Liver (tissue), 9 donors: ENCODE results near the gene C10orf67. TPM values are rescaled to one million over a fixed set of nuclear protein-coding genes. Genes with fewer than 3 reads are reported as not detected.

Experiments
- DNase-seq: peaks from one replicate; pipeline ENCODE4 v3.0.0-alpha.2; 2017; ENCODE audit warnings: low spot score
- H3K27ac ChIP-seq, 2 donors: one replicate each; pipeline ENCODE4 v1.7.0; 2013; ENCODE audit warnings: inconsistent platforms in 2 of 2, low read length in 2 of 2, control low read depth in 1 of 2, low read depth in 1 of 2, mild to moderate bottlenecking in 1 of 2
- H3K27me3 ChIP-seq, 4 donors: one replicate each; pipeline versions ENCODE4 v1.6.1 to v1.7.0; 2013; ENCODE audit warnings: low read length in 3 of 4, inconsistent platforms in 1 of 4, mild to moderate bottlenecking in 1 of 4, moderate library complexity in 1 of 4; ENCODE audit not compliant: control insufficient read depth in 4 of 4, insufficient read depth in 4 of 4
- H3K36me3 ChIP-seq, 4 donors: one replicate each; pipeline versions ENCODE4 v1.6.1 to v1.7.0; 2013; ENCODE audit warnings: low read length in 3 of 4, mild to moderate bottlenecking in 3 of 4, low read depth in 1 of 4, moderate library complexity in 1 of 4; ENCODE audit not compliant: control insufficient read depth in 4 of 4, insufficient read depth in 3 of 4
- H3K4me1 ChIP-seq, 4 donors: one replicate each; pipeline versions ENCODE4 v1.6.1 to v1.7.0; 2013; ENCODE audit warnings: low read length in 3 of 4, mild to moderate bottlenecking in 3 of 4, moderate library complexity in 1 of 4; ENCODE audit not compliant: control insufficient read depth in 4 of 4, insufficient read depth in 4 of 4
- H3K4me3 ChIP-seq, 3 donors: one replicate each; pipeline versions ENCODE4 v1.6.1 to v1.7.0; 2013; ENCODE audit warnings: low read length in 3 of 3, control low read depth in 1 of 3, low read depth in 1 of 3, mild to moderate bottlenecking in 1 of 3
- H3K9ac ChIP-seq, 2 donors: one replicate each; pipeline ENCODE4 v1.7.0; 2013; ENCODE audit warnings: low read length in 2 of 2, mild to moderate bottlenecking in 2 of 2, moderate library complexity in 2 of 2, control low read depth in 1 of 2, low read depth in 1 of 2
- H3K9me3 ChIP-seq, 4 donors: one replicate each; pipeline versions ENCODE4 v1.6.1 to v1.7.0; 2013; ENCODE audit warnings: low read length in 3 of 4; ENCODE audit not compliant: control insufficient read depth in 4 of 4
- EGR1 ChIP-seq, 2 donors: IDR thresholded peaks; 2 replicates each; pipeline ENCODE4 v1.6.1; 2016 to 2018; ENCODE audit warnings: antibody characterized with exemption in 2 of 2, low read depth in 2 of 2
- FOXA1 ChIP-seq: IDR thresholded peaks from 2 replicates; pipeline ENCODE4 v1.6.1; 2016; ENCODE audit warnings: antibody characterized with exemption
- FOXA2 ChIP-seq: IDR thresholded peaks from 2 replicates; pipeline ENCODE4 v1.6.1; 2016; ENCODE audit warnings: antibody characterized with exemption
- GABPA ChIP-seq, 2 donors: IDR thresholded peaks in 1 of 2; conservative IDR thresholded peaks in 1 of 2; 2 replicates each; pipeline ENCODE4 v1.6.1; 2016; ENCODE audit warnings: antibody characterized with exemption in 2 of 2, mild to moderate bottlenecking in 1 of 2, moderate library complexity in 1 of 2
- HNF4A ChIP-seq, 2 donors: conservative IDR thresholded peaks; 2 replicates each; pipeline ENCODE4 v1.6.1; 2016; ENCODE audit warnings: antibody characterized with exemption in 2 of 2, mild to moderate bottlenecking in 2 of 2
- HNF4G ChIP-seq: IDR thresholded peaks from 2 replicates; pipeline ENCODE4 v1.6.1; 2016; ENCODE audit warnings: antibody characterized with exemption
- JUND ChIP-seq, 2 donors: IDR thresholded peaks; 2 replicates each; pipeline ENCODE4 v1.6.1; 2016; ENCODE audit warnings: antibody characterized with exemption in 2 of 2
- NR2F2 ChIP-seq: IDR thresholded peaks from 2 replicates; pipeline ENCODE4 v1.6.1; 2016; ENCODE audit warnings: antibody characterized with exemption
- RAD21 ChIP-seq, 2 donors: IDR thresholded peaks; 2 replicates each; pipeline ENCODE4 v1.6.1; 2016; ENCODE audit warnings: antibody characterized with exemption in 2 of 2, mild to moderate bottlenecking in 2 of 2
- RXRA ChIP-seq, 2 donors: IDR thresholded peaks; 2 replicates each; pipeline ENCODE4 v1.6.1; 2017 to 2018; ENCODE audit warnings: antibody characterized with exemption in 2 of 2, mild to moderate bottlenecking in 1 of 2
- SP1 ChIP-seq: IDR thresholded peaks from 2 replicates; pipeline ENCODE4 v1.6.1; 2018; ENCODE audit warnings: antibody characterized with exemption, mild to moderate bottlenecking
- TAF1 ChIP-seq: conservative IDR thresholded peaks from 2 replicates; pipeline ENCODE4 v1.6.1; 2016; ENCODE audit warnings: antibody characterized with exemption, mild to moderate bottlenecking
- YY1 ChIP-seq: IDR thresholded peaks from 2 replicates; pipeline ENCODE4 v1.6.1; 2016; ENCODE audit warnings: antibody characterized with exemption, mild to moderate bottlenecking
- WGBS: extraction: QIAGEN DNeasy Blood & Tissue Kit; methylation state at CpG from one replicate; pipeline ENCODE4 v1.1.7; 2013; 5-methylcytosine and 5-hydroxymethylcytosine counted together
- polyA plus RNA-seq, 2 donors: library from polyadenylated mRNA; stranded (reverse) in 1 of 2; unstranded in 1 of 2; fragments of 200-250 nt in 1 of 2; fragments of >200 nt in 1 of 2; fragmentation: Nextera tagmentation in 1 of 2; extraction: Ambion mirVana in 1 of 2; gene quantifications; one replicate each; pipeline versions ENCODE4 v1.2.1 to v1.2.3, GENCODE V29; 2013 to 2015
- total RNA-seq, 2 donors: library from RNA; depleted of rRNA; stranded (reverse); fragments of >200 nt; gene quantifications; one replicate each; pipeline ENCODE4 v1.2.3, GENCODE V29; 2014
- TF ChIP-seq, protein P1 (sequence below): fragments of 150-350 bp; IDR thresholded peaks from 2 replicates; pipeline ENCODE4 v1.5.1; 2017; ENCODE audit warnings: improper control_type of control experiment, low read depth, low read length; ENCODE audit not compliant: missing input control
- TF ChIP-seq, protein P2 (sequence below): IDR thresholded peaks from 2 replicates; pipeline ENCODE4 v1.6.1; 2016; ENCODE audit warnings: antibody characterized with exemption, mild to moderate bottlenecking
- TF ChIP-seq, protein P3 (sequence below): IDR thresholded peaks from 2 replicates; pipeline ENCODE4 v1.6.1; 2016; ENCODE audit warnings: antibody characterized with exemption
- TF ChIP-seq, protein P4 (sequence below): IDR thresholded peaks from 2 replicates; pipeline ENCODE4 v1.6.1; 2016; ENCODE audit warnings: antibody characterized with exemption
- TF ChIP-seq, protein P5 (sequence below): IDR thresholded peaks from 2 replicates; pipeline ENCODE4 v1.6.1; 2016; ENCODE audit warnings: antibody characterized with exemption
- donor health status: healthy.
- donor health status: healthy.
- donor health status: healthy.
- donor health status: healthy.
- donor health status: healthy.

Gene C10orf67
- total and polyA plus RNA-seq, 4 donors = 0.02 TPM; not detected in 3

DNA sequence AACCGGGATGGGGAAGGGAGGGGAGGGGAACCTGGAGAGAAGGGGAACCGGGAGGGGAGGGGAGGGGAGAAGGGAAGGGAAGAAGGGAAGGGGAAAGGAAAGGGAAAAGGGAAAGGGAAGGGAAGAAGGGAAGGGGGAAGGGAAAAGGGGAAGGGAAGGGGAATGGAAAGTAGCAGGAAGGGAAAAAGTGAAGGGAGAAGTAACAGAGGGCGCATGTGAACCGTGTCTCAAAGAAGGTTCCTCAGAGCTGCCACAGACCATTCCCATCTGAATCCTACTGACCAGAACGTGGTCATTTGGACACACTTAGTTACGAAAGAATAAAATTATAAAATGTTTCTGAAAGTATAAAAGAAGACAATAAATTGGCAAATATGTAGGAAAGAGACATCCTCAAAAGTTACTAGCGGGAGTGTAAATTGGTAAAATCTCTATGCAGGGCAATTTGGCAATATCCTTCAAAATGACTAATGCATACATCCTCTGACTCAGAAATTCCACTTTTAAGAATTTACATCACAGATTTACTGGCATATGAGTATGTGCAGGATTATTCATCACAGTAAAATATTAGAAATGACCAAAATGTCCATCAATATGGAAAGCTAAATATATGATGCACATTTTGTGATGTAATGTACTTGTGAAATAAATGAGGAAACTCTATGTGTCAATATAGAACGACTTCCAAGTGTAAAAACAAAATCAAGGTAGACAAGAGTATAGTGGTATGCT, 12.9 kb downstream of the C10orf67 start:
- Histone ChIP-seq H3K4me1 (no peaks in the 10 kb centered on the region), H3K9ac (no peak overlapping the region), H3K27me3 (no peaks in the 10 kb centered on the region), H3K36me3 (no peaks in the 10 kb centered on the region), H3K9me3 (no peaks in the 10 kb centered on the region), H3K4me3 (no peak overlapping the region), H3K27ac (no peak overlapping the region)
- no peak for DNase-seq
- 86% methylated on average over 8 of the region's 8 CpGs for WGBS
- TF ChIP-seq FOXA1 = no peak
- TF ChIP-seq, protein P1, sequence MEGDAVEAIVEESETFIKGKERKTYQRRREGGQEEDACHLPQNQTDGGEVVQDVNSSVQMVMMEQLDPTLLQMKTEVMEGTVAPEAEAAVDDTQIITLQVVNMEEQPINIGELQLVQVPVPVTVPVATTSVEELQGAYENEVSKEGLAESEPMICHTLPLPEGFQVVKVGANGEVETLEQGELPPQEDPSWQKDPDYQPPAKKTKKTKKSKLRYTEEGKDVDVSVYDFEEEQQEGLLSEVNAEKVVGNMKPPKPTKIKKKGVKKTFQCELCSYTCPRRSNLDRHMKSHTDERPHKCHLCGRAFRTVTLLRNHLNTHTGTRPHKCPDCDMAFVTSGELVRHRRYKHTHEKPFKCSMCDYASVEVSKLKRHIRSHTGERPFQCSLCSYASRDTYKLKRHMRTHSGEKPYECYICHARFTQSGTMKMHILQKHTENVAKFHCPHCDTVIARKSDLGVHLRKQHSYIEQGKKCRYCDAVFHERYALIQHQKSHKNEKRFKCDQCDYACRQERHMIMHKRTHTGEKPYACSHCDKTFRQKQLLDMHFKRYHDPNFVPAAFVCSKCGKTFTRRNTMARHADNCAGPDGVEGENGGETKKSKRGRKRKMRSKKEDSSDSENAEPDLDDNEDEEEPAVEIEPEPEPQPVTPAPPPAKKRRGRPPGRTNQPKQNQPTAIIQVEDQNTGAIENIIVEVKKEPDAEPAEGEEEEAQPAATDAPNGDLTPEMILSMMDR = no peak
- no peak for TF ChIP-seq HNF4A (conservative IDR thresholded peaks at IDR 0.05)
- TF ChIP-seq EGR1 (IDR thresholded peaks at IDR 0.05; ENCODE audit: low read depth in 2 of 2) = no peak
- TF ChIP-seq, protein P2, sequence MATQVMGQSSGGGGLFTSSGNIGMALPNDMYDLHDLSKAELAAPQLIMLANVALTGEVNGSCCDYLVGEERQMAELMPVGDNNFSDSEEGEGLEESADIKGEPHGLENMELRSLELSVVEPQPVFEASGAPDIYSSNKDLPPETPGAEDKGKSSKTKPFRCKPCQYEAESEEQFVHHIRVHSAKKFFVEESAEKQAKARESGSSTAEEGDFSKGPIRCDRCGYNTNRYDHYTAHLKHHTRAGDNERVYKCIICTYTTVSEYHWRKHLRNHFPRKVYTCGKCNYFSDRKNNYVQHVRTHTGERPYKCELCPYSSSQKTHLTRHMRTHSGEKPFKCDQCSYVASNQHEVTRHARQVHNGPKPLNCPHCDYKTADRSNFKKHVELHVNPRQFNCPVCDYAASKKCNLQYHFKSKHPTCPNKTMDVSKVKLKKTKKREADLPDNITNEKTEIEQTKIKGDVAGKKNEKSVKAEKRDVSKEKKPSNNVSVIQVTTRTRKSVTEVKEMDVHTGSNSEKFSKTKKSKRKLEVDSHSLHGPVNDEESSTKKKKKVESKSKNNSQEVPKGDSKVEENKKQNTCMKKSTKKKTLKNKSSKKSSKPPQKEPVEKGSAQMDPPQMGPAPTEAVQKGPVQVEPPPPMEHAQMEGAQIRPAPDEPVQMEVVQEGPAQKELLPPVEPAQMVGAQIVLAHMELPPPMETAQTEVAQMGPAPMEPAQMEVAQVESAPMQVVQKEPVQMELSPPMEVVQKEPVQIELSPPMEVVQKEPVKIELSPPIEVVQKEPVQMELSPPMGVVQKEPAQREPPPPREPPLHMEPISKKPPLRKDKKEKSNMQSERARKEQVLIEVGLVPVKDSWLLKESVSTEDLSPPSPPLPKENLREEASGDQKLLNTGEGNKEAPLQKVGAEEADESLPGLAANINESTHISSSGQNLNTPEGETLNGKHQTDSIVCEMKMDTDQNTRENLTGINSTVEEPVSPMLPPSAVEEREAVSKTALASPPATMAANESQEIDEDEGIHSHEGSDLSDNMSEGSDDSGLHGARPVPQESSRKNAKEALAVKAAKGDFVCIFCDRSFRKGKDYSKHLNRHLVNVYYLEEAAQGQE = no peak
- no peak for TF ChIP-seq YY1
- TF ChIP-seq HNF4G = no peak
- no peak for TF ChIP-seq RAD21 (IDR thresholded peaks at IDR 0.05)
- no peak for TF ChIP-seq FOXA2
- no peak for TF ChIP-seq TAF1
- no peak for TF ChIP-seq RXRA (IDR thresholded peaks at IDR 0.05)
- TF ChIP-seq, protein P3, sequence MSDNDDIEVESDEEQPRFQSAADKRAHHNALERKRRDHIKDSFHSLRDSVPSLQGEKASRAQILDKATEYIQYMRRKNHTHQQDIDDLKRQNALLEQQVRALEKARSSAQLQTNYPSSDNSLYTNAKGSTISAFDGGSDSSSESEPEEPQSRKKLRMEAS = no peak
- TF ChIP-seq, protein P4, sequence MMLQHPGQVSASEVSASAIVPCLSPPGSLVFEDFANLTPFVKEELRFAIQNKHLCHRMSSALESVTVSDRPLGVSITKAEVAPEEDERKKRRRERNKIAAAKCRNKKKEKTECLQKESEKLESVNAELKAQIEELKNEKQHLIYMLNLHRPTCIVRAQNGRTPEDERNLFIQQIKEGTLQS = no peak
- no peak for TF ChIP-seq SP1
- no peak for TF ChIP-seq GABPA (IDR thresholded peaks at IDR 0.05 in 1 of 2, conservative IDR thresholded peaks at IDR 0.05 in 1 of 2)
- TF ChIP-seq, protein P5, sequence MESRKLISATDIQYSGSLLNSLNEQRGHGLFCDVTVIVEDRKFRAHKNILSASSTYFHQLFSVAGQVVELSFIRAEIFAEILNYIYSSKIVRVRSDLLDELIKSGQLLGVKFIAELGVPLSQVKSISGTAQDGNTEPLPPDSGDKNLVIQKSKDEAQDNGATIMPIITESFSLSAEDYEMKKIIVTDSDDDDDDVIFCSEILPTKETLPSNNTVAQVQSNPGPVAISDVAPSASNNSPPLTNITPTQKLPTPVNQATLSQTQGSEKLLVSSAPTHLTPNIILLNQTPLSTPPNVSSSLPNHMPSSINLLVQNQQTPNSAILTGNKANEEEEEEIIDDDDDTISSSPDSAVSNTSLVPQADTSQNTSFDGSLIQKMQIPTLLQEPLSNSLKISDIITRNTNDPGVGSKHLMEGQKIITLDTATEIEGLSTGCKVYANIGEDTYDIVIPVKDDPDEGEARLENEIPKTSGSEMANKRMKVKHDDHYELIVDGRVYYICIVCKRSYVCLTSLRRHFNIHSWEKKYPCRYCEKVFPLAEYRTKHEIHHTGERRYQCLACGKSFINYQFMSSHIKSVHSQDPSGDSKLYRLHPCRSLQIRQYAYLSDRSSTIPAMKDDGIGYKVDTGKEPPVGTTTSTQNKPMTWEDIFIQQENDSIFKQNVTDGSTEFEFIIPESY = no peak
- TF ChIP-seq NR2F2 = no peak
- no peak for TF ChIP-seq JUND (IDR thresholded peaks at IDR 0.05)
